ENCODE results near the gene KCTD2. TPM values are rescaled to one million over a fixed set of nuclear protein-coding genes. Genes with fewer than 3 reads are reported as not detected.
A peak's percentile ranks its signal among the peaks of the same experiment; 100 is the strongest.
"Not testable (repeated sequence)": the region's sequence is repeated elsewhere in the genome, so short reads cannot be mapped to it uniquely, and the experiment has no call there.

KCTD2 gene
- total and polyA plus RNA-seq, 3 donors from 2014 or later = 88.9 to 135 (median 122) TPM

- H3K4me1 ChIP-seq = no peaks in the 10 kb centered on the region
- H3K4me3 ChIP-seq = no peak overlapping the region
- no peaks in the 10 kb centered on the region for H3K36me3 ChIP-seq (ENCODE audit: low read depth, missing control alignments)
- DNase-seq = no peak
- intact Hi-C loops (cut with DNase I; ENCODE audit: low total_unique reads) = no loop called here
- H3K9me3 ChIP-seq = no peaks in the 10 kb centered on the region
- TF ChIP-seq CTCF (IDR thresholded peaks at IDR 0.05) (no peak), POLR2A (IDR thresholded peaks at IDR 0.05) (no peak)
- no peaks in the 10 kb centered on the region for H3K27me3 ChIP-seq
- WGBS, 2 donors = 82% methylated on average over 5 of the region's 5 CpGs
- H3K27ac ChIP-seq = no peak overlapping the region
Measured at GRCh38 chr17:75019146-75019545, 27.9 kb upstream of the KCTD2 start.

GRCh38 chr17:75019710-75020109, 27.3 kb upstream of the KCTD2 start:
- TF ChIP-seq POLR2A (IDR thresholded peaks at IDR 0.05) (no peak), CTCF (IDR thresholded peaks at IDR 0.05) (no peak)
- no peak for DNase-seq
- Histone ChIP-seq H3K4me3 (no peak overlapping the region), H3K36me3 (ENCODE audit: low read depth, missing control alignments) (no peaks in the 10 kb centered on the region), H3K27ac (no peak overlapping the region), H3K4me1 (no peaks in the 10 kb centered on the region), H3K9me3 (no peaks in the 10 kb centered on the region), H3K27me3 (no peaks in the 10 kb centered on the region)
- 92 to 96% methylated on average over 3 of the region's 3 CpGs for WGBS, 2 donors
- intact Hi-C loops (cut with DNase I; ENCODE audit: low total_unique reads) = no loop called here

- H3K4me1 ChIP-seq = no peaks in the 10 kb centered on the region
- H3K36me3 ChIP-seq (ENCODE audit: low read depth, missing control alignments) = no peaks in the 10 kb centered on the region
- H3K4me3 ChIP-seq = no peak overlapping the region
- intact Hi-C loops (cut with DNase I; ENCODE audit: low total_unique reads) = no loop called here
- TF ChIP-seq POLR2A (IDR thresholded peaks at IDR 0.05) (no peak), CTCF (IDR thresholded peaks at IDR 0.05) (no peak)
- H3K27me3 ChIP-seq = no peaks in the 10 kb centered on the region
- no peak for DNase-seq
- 93 to 94% methylated on average over 19 of the region's 19 CpGs for WGBS, 2 donors
- no peak overlapping the region for H3K27ac ChIP-seq
- no peaks in the 10 kb centered on the region for H3K9me3 ChIP-seq
Measured at GRCh38 chr17:75020331-75021110, 26.5 kb upstream of the KCTD2 start.

- no peaks in the 10 kb centered on the region for H3K4me1 ChIP-seq
- H3K4me3 ChIP-seq = no peak overlapping the region
- no peaks in the 10 kb centered on the region for H3K36me3 ChIP-seq (ENCODE audit: low read depth, missing control alignments)
- intact Hi-C loops (cut with DNase I; ENCODE audit: low total_unique reads) = no loop called here
- no peak overlapping the region for H3K27ac ChIP-seq
- DNase-seq = peak; percentile 59
- TF ChIP-seq POLR2A (IDR thresholded peaks at IDR 0.05) = no peak
- no peak for TF ChIP-seq CTCF (IDR thresholded peaks at IDR 0.05)
- no peaks in the 10 kb centered on the region for H3K27me3 ChIP-seq
- WGBS, 2 donors = 72 to 77% methylated on average over 10 of the region's 10 CpGs
- H3K9me3 ChIP-seq = no peaks in the 10 kb centered on the region
Measured at GRCh38 chr17:75024686-75025397, 22.2 kb upstream of the KCTD2 start.

GRCh38 chr17:75025398-75025734, 21.7 kb upstream of the KCTD2 start:
- DNase-seq; H3K4me3 ChIP-seq; H3K27ac ChIP-seq; H3K36me3 ChIP-seq (ENCODE audit: low read depth, missing control alignments); H3K9me3 ChIP-seq; H3K4me1 ChIP-seq; intact Hi-C loops (cut with DNase I; ENCODE audit: low total_unique reads); H3K27me3 ChIP-seq: not testable (repeated sequence)
- 83 to 87% methylated on average over 9 of the region's 9 CpGs for WGBS, 2 donors

GRCh38 chr17:75026650-75027049, 20.4 kb upstream of the KCTD2 start:
- H3K4me1 ChIP-seq; H3K27ac ChIP-seq; H3K9me3 ChIP-seq; intact Hi-C loops (cut with DNase I; ENCODE audit: low total_unique reads); H3K36me3 ChIP-seq (ENCODE audit: low read depth, missing control alignments); H3K4me3 ChIP-seq; H3K27me3 ChIP-seq; DNase-seq: not testable (repeated sequence)
- 83 to 97% methylated on average over 2 of the region's 2 CpGs for WGBS, 2 donors

Measured in testis (tissue), 3 donors.